GM20000 (cell line): Measurements from ENCODE around the gene MYOC.
"Not testable (repeated sequence)": the region's sequence is repeated elsewhere in the genome, so short reads cannot be mapped to it uniquely, and the experiment has no call there.

Source experiments
- DNase-seq: peaks from one replicate; pipeline ENCODE4 v3.0.0; 2012; ENCODE audit warnings: low spot score
- TF ChIP-seq, protein P1 (sequence below): IDR thresholded peaks from 2 replicates; pipeline ENCODE4 v1.5.1; 2012; ENCODE audit warnings: mild to moderate bottlenecking, control low read depth; ENCODE audit errors: extremely low read depth, missing control alignments

MYOC gene

GRCh38 chr1:171652234-171652822 is at the start of gene MYOC:
MYOC (minus strand) TSS chr1:171652688; CDS start chr1:171652611, 77 bp downstream.
- TF ChIP-seq, protein P1, sequence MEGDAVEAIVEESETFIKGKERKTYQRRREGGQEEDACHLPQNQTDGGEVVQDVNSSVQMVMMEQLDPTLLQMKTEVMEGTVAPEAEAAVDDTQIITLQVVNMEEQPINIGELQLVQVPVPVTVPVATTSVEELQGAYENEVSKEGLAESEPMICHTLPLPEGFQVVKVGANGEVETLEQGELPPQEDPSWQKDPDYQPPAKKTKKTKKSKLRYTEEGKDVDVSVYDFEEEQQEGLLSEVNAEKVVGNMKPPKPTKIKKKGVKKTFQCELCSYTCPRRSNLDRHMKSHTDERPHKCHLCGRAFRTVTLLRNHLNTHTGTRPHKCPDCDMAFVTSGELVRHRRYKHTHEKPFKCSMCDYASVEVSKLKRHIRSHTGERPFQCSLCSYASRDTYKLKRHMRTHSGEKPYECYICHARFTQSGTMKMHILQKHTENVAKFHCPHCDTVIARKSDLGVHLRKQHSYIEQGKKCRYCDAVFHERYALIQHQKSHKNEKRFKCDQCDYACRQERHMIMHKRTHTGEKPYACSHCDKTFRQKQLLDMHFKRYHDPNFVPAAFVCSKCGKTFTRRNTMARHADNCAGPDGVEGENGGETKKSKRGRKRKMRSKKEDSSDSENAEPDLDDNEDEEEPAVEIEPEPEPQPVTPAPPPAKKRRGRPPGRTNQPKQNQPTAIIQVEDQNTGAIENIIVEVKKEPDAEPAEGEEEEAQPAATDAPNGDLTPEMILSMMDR, result no peak
- DNase-seq, result no peak

DNA sequence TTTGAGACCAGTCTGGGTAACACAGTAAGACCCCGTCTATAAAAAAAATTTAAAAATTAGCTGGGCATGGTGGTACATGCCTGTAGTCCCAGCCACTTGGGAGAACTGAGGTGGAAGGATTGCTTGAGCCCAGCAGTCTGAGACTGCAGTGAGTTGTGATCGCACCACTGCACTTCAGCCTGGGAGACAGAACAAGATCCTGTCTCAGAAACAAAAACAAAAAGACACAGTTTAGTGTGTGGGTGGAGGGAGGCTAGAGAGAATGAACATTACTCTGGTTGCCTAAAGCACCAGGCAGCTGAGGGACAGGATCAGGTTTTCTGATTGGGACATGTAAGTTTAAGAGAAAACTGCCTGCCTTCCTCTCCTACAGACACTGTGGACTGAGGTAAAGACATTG is 47.0 kb upstream of the MYOC start:
- no peak for DNase-seq
- TF ChIP-seq, protein P1, result no peak

DNA sequence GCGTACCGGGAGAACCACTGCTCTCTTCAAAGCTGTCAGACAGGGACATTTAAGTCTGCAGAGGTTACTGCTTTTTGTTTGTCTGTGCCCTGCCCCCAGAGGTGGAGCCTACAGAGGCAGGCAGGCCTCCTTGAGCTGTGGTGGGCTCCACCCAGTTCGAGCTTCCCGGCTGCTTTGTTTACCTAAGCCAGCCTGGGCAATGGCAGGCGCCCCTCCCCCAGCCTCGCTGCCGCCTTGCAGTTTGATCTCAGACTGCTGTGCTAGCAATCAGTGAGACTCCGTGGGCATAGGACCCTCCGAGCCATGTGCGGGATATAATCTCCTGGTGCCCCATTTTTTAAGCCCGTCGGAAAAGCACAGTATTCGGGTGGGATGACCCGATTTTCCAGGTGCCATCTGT is 43.3 kb upstream of the MYOC start:
- DNase-seq, result not testable (repeated sequence)

DNA sequence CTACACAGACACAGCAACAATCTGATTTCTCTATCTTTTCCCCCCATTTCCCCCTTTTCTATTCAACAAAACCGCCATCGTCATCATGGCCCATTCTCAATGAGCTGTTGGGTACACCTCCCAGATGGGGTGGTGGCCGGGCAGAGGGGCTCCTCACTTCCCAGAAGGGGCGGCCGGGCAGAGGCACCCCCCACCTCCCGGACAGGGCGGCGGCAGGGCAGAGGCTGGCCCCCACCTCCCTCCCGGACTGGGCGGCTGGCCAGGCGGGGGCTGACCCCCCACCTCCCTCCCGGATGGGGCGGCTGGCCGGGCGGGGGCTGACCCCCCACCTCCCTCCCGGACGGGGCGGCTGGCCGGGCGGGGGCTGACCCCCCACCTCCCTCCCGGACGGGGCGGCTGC is 41.1 kb upstream of the MYOC start:
- not testable (repeated sequence) for DNase-seq

GRCh38 chr1:171683870-171684269 is 31.4 kb upstream of the MYOC start:
- TF ChIP-seq, protein P1, result no peak
- no peak for DNase-seq

- TF ChIP-seq, protein P1, result no peak
- no peak for DNase-seq
Observed at GRCh38 chr1:171680339-171680738, 27.9 kb upstream of the MYOC start.

- TF ChIP-seq, protein P1, result no peak
- DNase-seq, result no peak
Observed at GRCh38 chr1:171676823-171677222, 24.3 kb upstream of the MYOC start.

DNA sequence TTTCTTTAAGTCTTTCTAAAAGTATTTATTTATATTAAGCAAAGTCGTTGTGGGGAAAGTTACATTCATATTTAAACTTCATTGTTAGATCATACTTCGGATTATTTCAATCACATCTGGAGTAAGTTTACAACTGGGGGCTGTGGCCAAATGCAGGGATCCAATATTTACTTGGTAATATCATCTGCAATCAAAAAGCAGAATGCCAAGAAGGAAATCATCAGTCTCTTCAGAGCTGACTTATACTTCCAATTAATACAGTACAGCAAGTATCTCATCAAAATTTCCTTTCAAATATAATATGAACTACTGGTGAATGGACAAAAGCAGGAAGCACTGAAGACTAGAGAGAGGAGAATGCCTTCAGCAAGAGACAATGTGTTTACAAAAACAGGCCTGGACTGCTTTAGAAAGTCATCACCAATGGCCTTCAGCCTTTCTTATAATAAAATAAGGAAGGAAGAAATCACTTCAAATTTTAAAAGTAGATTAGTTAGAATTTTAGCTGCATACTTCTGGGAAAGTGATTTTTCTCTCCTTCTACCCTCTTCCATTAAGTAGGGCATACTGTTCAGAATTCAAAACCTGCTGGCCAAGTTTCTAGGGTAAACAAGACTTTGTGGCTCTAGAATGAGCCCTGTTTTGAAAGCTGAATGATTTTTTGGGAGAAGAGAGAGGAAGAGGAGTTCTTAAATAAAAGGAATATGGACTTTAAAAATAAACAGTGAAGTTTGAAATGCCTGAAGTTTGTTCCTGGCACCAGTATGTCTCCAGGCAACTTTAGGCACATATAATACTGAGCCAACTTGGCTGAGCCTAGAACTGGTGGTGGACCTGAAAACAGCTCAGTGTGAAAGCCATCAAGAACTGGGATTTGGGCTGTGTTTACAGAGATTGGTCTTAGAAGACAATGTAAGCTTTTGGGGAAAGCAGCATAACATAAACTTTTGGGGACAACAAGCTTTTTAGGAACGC is 22.2 kb upstream of the MYOC start:
- TF ChIP-seq, protein P1, result no peak

More for the DNA sequence above, 22.2 kb upstream of the MYOC start:
- DNase-seq, result no peak
